NCI-H1105 treated with DMSO at 0.1 percent for 48 hours (cell line): ENCODE measurements around the gene WNT9B.

ENCODE experiments used
- DNase-seq: peaks from one replicate; lab custom pipeline; 2025; lab: John Stamatoyannopoulos, UW

Gene WNT9B

DNA sequence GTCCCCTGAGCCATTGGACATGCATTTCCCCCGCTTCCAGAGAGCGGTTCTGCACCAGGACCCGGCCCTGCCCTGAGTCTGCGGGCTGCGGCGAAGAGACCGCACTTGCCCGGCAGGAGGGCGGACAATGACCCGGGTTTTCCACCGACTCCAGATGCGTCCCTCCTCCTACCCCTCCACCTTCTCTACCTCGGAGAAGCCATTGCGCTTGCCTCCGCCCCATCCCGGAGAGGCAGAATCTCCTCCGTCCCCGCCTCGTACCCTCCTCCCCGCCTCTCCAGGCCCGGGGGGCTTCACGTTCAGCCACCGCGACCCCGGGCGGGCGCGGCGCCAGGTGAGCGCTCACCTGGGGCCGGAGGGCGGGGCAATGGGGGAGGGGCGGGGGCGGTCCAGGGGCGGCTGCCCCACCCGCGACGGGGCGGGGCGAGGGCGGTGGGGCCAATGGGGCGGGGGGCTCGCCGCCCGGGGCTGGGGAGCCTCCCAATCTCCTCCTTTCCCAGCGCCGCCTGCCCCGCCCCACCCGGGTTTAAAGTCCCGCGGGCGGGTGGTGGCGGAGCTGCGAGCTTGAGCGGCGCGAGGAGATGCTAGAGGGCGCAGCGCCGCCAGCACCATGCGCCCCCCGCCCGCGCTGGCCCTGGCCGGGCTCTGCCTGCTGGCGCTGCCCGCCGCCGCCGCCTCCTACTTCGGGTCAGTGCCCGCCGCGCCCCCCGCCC is at the start of gene WNT9B:
TSS of gene WNT9B (plus strand) at position 555 of the 713 bp plus-strand sequence. CDS start at position 611, 56 bp downstream.
- peak; percentile 64 for DNase-seq

DNA sequence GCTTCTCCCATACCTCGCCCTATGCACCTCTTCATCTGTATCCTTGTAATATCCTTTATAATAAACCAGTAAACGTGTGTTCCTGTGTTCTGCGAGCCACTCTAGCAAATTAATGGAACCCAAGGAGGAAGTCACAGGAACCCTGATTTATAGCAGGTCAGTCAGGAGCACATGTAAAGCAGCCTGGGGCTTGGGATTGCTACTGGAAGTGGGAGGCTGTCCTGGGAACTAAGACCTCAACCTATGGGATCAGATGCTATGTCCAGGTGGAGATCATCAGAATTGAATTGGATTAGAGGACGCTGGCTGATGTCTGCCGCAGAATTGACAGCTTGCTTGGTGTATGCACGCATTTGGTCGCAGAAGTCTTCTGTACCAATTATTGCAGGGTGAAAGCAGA is 48.6 kb upstream of the WNT9B start:
- DNase-seq, result no peak

GRCh38 chr17:46803544-46803943 is 47.8 kb upstream of the WNT9B start:
- DNase-seq, result no peak

DNA sequence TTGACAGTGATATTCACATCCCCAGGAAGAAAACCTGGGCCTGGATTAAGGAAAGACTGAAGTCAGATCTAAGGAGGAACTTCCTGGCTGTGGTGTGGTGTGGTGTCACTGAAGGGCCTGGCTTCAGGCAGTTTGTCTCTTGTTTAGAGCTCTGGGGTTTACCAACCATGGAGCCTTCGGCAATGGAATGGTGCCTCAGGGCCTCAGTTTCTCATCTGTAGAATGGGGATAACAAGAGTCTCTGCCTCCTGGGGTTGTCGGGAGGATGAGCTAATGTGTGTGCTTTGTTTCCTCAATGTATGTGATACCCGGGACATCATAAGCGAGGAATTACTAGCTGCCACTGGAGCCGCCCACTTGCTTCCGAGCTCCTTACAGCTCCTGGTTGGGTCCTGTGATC is 45.6 kb upstream of the WNT9B start:
- no peak for DNase-seq

- no peak for DNase-seq
These were observed 42.2 kb upstream of the WNT9B start for GRCh38 chr17:46809110-46809571.

DNA sequence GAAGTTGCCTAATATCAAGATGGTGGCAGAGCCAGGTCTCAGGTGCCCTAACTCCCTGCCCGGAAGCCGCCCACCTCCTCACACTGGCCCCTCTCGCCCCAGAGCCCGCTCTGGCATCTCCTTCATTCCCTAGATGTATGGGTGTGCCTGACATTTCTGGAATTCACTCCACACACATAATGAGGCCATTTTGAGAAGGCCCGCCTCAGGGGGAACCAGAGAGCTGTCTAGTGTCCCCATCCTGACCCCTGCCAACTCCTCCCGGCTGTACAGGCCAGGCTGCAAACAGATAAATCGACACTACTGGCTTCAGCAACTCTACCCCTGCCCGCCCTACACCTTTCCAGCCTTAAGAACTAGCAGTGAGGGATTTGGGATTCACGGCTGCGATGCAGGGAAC is 40.5 kb upstream of the WNT9B start:
- no peak for DNase-seq

GRCh38 chr17:46811978-46812583 is 39.3 kb upstream of the WNT9B start:
- no peak for DNase-seq

- no peak for DNase-seq
These were observed 38.6 kb upstream of the WNT9B start for GRCh38 chr17:46812624-46813318.

DNA sequence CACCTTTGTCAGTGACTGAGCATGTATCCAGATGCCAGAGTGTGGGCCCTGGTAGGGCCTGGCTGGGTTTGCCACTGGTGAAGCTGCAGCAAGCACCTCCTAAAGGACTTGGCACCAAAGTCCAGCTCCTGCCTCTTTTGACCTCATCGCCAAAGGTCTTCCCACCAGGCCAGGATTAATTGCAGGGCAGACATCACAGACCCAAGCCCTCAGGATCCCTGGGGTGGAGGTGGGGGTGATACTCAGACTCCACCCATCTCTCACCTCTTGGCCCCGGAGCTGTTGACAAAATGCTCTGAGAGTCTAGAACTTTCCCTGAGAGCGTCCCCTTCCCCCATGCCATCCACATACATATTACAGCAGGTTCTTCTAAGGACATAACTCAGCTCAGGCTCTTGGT is 37.5 kb upstream of the WNT9B start:
- DNase-seq, result no peak

- no peak for DNase-seq
These were observed 36.9 kb upstream of the WNT9B start for GRCh38 chr17:46814446-46814845.

- DNase-seq, result no peak
These were observed 35.7 kb upstream of the WNT9B start for GRCh38 chr17:46815474-46816353.

DNA sequence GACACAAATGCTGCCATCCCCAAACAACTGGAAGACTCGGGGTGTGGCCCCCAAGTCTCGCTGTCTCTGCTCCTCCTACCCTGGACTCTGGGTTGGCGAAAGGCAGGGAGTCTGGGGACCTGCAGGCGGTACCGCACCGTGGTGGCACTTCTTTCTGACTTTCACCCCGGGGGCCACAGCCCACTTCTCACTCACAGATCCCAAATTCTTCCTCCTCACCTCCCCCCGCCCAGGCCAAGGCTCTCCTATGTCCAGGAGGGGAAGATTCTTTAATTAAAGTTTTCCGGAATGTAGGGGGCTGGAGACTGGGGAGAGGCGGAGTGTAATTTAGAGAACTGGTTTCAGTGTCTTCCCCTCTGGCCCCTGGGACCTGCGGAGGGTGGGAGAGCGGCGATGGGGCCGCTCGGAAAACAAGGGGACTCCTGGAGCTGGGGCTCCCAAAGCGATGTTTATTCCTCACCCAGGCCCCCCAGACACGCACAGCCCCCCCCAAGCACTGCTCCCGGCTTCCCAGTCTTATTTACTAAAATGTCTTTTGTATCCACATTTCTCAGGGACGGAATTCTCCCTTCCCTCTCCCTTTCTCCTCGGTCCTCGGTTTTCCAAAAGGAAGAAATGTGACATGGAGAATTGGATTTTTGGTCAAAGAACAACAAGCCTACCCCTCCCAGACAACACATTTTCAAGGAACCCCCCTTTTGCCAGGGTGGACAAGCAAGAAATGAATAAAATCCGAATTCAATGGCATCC is 34.1 kb upstream of the WNT9B start:
- no peak for DNase-seq

DNA sequence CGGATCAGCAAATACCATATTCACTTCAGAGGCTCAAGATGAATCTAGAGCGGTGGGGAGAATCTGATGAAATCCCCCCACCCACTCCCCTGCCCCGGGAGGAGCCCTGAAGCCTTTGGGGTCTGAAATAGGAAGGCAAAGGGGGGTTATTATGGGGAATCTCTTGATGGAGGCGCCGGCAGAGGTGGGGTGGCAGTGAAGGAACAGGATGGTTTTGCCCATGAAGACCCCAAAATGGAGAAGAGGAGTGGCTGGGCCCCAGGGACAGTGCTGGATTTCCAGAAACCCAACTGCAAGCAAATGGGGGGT is 33.5 kb upstream of the WNT9B start:
- no peak for DNase-seq

- DNase-seq, result peak; percentile 45
These were observed 33.0 kb upstream of the WNT9B start, which contains the start of gene WNT3 for GRCh38 chr17:46818316-46818928. Gene WNT3, minus strand, starts transcription at chr17:46818692. Its CDS starts 95 bp downstream, at chr17:46818597.

GRCh38 chr17:46818929-46819859 is 32.2 kb upstream of the WNT9B start:
- no peak for DNase-seq

DNA sequence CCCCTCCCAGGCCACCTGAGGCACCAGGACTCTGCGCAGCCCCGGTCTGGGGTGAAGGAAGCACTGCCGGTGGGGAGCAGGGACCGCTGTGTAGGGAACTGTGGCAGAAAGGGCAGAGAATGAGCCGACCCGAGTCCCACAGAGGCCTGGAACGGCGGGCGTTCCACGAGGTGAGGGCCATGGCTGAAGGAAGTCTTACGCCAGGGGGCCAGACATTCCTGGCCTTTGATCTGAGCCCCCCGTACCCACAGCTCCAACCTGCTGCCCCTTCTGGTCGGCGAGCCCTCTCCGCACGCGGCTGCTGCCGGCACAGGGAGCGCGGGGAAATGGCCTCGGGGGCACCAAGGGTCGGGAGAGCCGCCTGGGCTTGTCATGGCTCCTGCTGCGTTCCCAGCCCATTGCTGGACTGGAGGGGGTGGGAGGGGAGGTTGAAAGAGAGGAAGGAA is 31.5 kb upstream of the WNT9B start:
- no peak for DNase-seq

DNA sequence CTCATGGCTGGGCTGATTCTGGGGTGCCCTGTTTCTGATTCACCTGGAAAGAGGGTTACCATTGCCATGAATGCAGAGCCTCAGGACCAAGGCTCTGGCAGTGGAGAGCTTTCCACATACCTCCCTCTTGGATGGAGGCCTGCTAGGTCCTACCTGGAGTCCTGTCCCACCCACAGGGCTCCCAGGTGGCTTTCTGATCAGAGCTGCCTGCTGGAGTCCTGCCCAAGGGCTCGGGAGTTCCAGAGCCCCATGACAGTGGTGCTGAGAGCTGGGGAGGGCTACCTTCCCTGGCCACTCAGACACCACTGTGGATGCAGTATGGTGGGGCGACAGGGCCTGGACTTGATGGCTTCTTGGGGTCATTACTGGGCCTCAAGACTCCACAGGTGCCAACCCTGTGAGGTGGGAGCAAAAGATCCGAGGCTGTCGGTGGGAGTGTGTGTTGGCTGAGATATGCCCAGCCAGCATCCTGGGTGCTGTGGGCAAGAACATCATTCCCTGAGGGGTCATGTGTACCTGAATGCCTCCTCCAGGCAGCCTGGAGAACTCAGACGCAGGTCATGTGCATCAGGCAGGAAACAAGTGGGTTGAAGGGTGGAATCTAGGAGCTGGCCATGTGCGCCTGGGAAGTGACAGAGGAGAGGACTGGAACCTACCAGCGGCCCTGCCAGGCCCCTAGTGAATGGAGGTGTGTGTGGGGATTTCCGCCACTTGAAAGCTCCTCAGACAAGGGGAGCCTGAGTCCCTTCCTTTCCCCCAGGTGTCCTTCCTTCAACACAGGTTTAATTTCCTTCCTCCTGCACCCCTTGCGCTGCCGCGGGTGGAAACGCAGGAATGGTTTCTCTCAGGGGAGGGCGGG is 30.6 kb upstream of the WNT9B start:
- DNase-seq, result no peak

GRCh38 chr17:46821482-46822387 is 29.6 kb upstream of the WNT9B start:
- no peak for DNase-seq
